ENCODE results near the gene STXBP4. TPM values are rescaled to one million over a fixed set of nuclear protein-coding genes. Genes with fewer than 3 reads are reported as not detected.

STXBP4 gene
- total RNA-seq, 1 donor from 2014 or later = 12.6 TPM

DNA sequence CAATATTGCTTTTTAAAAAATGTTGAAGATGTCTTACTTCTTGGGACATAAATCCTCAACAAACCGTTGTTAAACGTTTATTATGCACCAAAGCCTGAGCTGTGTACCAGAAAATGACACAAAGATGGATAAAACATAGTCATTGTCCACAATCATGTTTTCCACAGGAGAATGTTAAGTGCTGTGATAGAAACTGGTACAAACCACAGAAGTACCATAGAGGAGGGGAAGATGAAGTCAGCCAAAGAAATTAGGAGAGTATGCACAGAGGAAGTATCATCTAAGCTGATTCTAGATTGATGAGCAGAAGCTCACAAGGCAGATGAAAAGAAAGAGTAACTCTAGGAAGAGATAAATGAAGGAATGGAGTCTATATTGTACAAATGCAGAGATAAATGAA is 153.5 kb downstream of the STXBP4 start:
- H3K4me3 Mint-ChIP-seq (ENCODE audit: unreplicated experiment) = no peak overlapping the region

GRCh38 chr17:55124730-55125360 is 156.3 kb downstream of the STXBP4 start:
- Histone ChIP-seq H3K4me2 (ENCODE audit: low read length) (no peak overlapping the region), H3K9ac (ENCODE audit: low read length) (no peak overlapping the region), H3K9me3 (ENCODE audit: insufficient read depth, low read depth, low read length) (no peaks in the 10 kb centered on the region), H4K20me1 (ENCODE audit: insufficient read depth, low read length) (no peaks in the 10 kb centered on the region), H3K79me2 (ENCODE audit: insufficient read depth, low read length) (no peaks in the 10 kb centered on the region), H3K36me3 (ENCODE audit: insufficient read depth, low read length) (no peaks in the 10 kb centered on the region), H3K4me3 (ENCODE audit: insufficient read depth, low read depth, low read length) (no peak overlapping the region), H3K4me1 (ENCODE audit: insufficient read depth, low read length) (no peaks in the 10 kb centered on the region), H2AFZ (ENCODE audit: low read depth, low read length) (no peak overlapping the region), H3K27me3 (ENCODE audit: insufficient read depth, low read length) (no peaks in the 10 kb centered on the region), H3K27ac (ENCODE audit: low read depth, low read length) (no peak overlapping the region)
- Mint-ChIP-seq H3K4me3 (ENCODE audit: unreplicated experiment) (no peak overlapping the region), H3K36me3 (ENCODE audit: low read depth, unreplicated experiment) (peaks cover 2% of the 10 kb centered on the region), H3K27me3 (ENCODE audit: low read depth, unreplicated experiment) (no peaks in the 10 kb centered on the region), H3K27ac (ENCODE audit: unreplicated experiment) (no peak overlapping the region), H3K4me1 (ENCODE audit: low read depth, unreplicated experiment) (no peaks in the 10 kb centered on the region), H3K9me3 (ENCODE audit: unreplicated experiment) (no peaks in the 10 kb centered on the region)
- DNase-seq (ENCODE audit: low read depth) = peak; percentile 30
- TF ChIP-seq EZH2 (IDR thresholded peaks at IDR 0.05; ENCODE audit: insufficient read depth, low read length) (no peak), CTCF (IDR thresholded peaks at IDR 0.05; ENCODE audit: insufficient read depth, low read depth, low read length) (no peak)
- no peak for FAIRE-seq

More for the DNA sequence above, 153.5 kb downstream of the STXBP4 start:
- Mint-ChIP-seq H3K27me3 (ENCODE audit: low read depth, unreplicated experiment) (no peaks in the 10 kb centered on the region), H3K4me1 (ENCODE audit: low read depth, unreplicated experiment) (no peaks in the 10 kb centered on the region), H3K36me3 (ENCODE audit: low read depth, unreplicated experiment) (peaks cover 2% of the 10 kb centered on the region), H3K9me3 (ENCODE audit: unreplicated experiment) (no peaks in the 10 kb centered on the region), H3K27ac (ENCODE audit: unreplicated experiment) (no peak overlapping the region)
- Histone ChIP-seq H3K79me2 (ENCODE audit: insufficient read depth, low read length) (no peaks in the 10 kb centered on the region), H3K9me3 (ENCODE audit: insufficient read depth, low read depth, low read length) (no peaks in the 10 kb centered on the region), H4K20me1 (ENCODE audit: insufficient read depth, low read length) (no peaks in the 10 kb centered on the region), H3K4me1 (ENCODE audit: insufficient read depth, low read length) (no peaks in the 10 kb centered on the region), H3K9ac (ENCODE audit: low read length) (no peak overlapping the region), H3K4me2 (ENCODE audit: low read length) (no peak overlapping the region), H3K27me3 (ENCODE audit: insufficient read depth, low read length) (no peaks in the 10 kb centered on the region), H3K4me3 (ENCODE audit: insufficient read depth, low read depth, low read length) (no peak overlapping the region), H3K36me3 (ENCODE audit: insufficient read depth, low read length) (no peaks in the 10 kb centered on the region), H2AFZ (ENCODE audit: low read depth, low read length) (no peak overlapping the region), H3K27ac (ENCODE audit: low read depth, low read length) (no peak overlapping the region)
- no peak for DNase-seq (ENCODE audit: low read depth)
- TF ChIP-seq EZH2 (IDR thresholded peaks at IDR 0.05; ENCODE audit: insufficient read depth, low read length) (no peak), CTCF (IDR thresholded peaks at IDR 0.05; ENCODE audit: insufficient read depth, low read depth, low read length) (no peak)
- FAIRE-seq = no peak

DNA sequence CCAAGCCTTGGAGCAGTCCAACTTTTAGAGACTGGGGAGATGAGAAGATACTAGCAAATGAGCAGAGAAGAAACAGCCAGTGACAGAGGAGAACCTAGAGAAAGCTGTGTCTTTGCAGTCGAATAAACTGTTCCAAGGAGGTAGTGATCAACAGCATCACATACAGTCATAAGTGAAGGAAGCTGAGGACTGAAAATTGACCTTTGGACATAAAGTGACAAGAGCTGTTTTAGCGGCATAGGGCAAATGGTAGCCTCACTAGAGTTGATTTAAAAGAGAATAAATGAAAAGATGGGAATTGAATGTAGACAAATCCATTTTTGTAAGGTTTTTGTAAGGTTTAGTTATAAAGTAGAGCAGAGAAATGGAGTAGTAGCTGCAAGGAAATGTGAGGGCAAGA is 165.0 kb downstream of the STXBP4 start:
- Histone ChIP-seq H3K36me3 (ENCODE audit: insufficient read depth, low read length) (no peaks in the 10 kb centered on the region), H3K27me3 (ENCODE audit: insufficient read depth, low read length) (no peaks in the 10 kb centered on the region), H3K27ac (ENCODE audit: low read depth, low read length) (no peak overlapping the region), H4K20me1 (ENCODE audit: insufficient read depth, low read length) (no peaks in the 10 kb centered on the region), H3K9ac (ENCODE audit: low read length) (no peak overlapping the region), H3K79me2 (ENCODE audit: insufficient read depth, low read length) (no peaks in the 10 kb centered on the region), H3K4me1 (ENCODE audit: insufficient read depth, low read length) (no peaks in the 10 kb centered on the region), H2AFZ (ENCODE audit: low read depth, low read length) (no peak overlapping the region), H3K4me2 (ENCODE audit: low read length) (no peak overlapping the region), H3K4me3 (ENCODE audit: insufficient read depth, low read depth, low read length) (no peak overlapping the region), H3K9me3 (ENCODE audit: insufficient read depth, low read depth, low read length) (no peaks in the 10 kb centered on the region)
- DNase-seq (ENCODE audit: low read depth) = no peak
- Mint-ChIP-seq H3K9me3 (ENCODE audit: unreplicated experiment) (no peaks in the 10 kb centered on the region), H3K27ac (ENCODE audit: unreplicated experiment) (no peak overlapping the region), H3K36me3 (ENCODE audit: low read depth, unreplicated experiment) (no peaks in the 10 kb centered on the region), H3K4me3 (ENCODE audit: unreplicated experiment) (no peak overlapping the region), H3K27me3 (ENCODE audit: low read depth, unreplicated experiment) (no peaks in the 10 kb centered on the region), H3K4me1 (ENCODE audit: low read depth, unreplicated experiment) (no peaks in the 10 kb centered on the region)
- TF ChIP-seq EZH2 (IDR thresholded peaks at IDR 0.05; ENCODE audit: insufficient read depth, low read length) (no peak), CTCF (IDR thresholded peaks at IDR 0.05; ENCODE audit: insufficient read depth, low read depth, low read length) (no peak)
- FAIRE-seq = no peak
